Dendritic cell treated with granulocyte-macrophage colony-stimulating factor and Interleukin-4, amounts not matched to agents 40 ng/mL and 50 ng/mL, for 4 days (primary cell): ENCODE measurements around the gene EPHA3.

Source experiments
- H3K27ac Mint-ChIP-seq: one replicate; pipeline ENCODE4 v1.8.0; 2022; ENCODE audit warnings: mild to moderate bottlenecking, mixed read lengths
- H3K27me3 Mint-ChIP-seq: one replicate; pipeline ENCODE4 v1.8.0; 2022; ENCODE audit warnings: mild to moderate bottlenecking, mixed read lengths
- H3K36me3 Mint-ChIP-seq: one replicate; pipeline ENCODE4 v1.8.0; 2022; ENCODE audit warnings: low read depth, mixed read lengths
- H3K4me1 Mint-ChIP-seq: one replicate; pipeline ENCODE4 v1.8.0; 2022; ENCODE audit warnings: low read depth, mixed read lengths
- H3K4me3 Mint-ChIP-seq: one replicate; pipeline ENCODE4 v1.8.0; 2022; ENCODE audit warnings: mild to moderate bottlenecking, moderate library complexity, mixed read lengths
- H3K9me3 Mint-ChIP-seq: one replicate; pipeline ENCODE4 v1.8.0; 2022; ENCODE audit warnings: mixed read lengths
- intact Hi-C: fragments of 100-400 bp; cut with micrococcal nuclease; formaldehyde crosslinking; loops from one replicate; pipeline ENCODE4 v1.15.0; 2022

The EPHA3 gene

GRCh38 chr3:89171687-89172545, 64.5 kb downstream of the EPHA3 start:
- intact Hi-C loops, result no loop called here

GRCh38 chr3:89173546-89173945, 66.1 kb downstream of the EPHA3 start:
- intact Hi-C loops, result no loop called here
- no peaks in the 10 kb centered on the region for H3K4me1 Mint-ChIP-seq
- H3K27me3 Mint-ChIP-seq, result no peaks in the 10 kb centered on the region
- no peaks in the 10 kb centered on the region for H3K36me3 Mint-ChIP-seq
- no peak overlapping the region for H3K27ac Mint-ChIP-seq
- no peaks in the 10 kb centered on the region for H3K9me3 Mint-ChIP-seq
- H3K4me3 Mint-ChIP-seq, result no peak overlapping the region

More at GRCh38 chr3:89171687-89172545, 64.5 kb downstream of the EPHA3 start:
- Mint-ChIP-seq H3K4me1 (no peaks in the 10 kb centered on the region), H3K27ac (no peak overlapping the region), H3K36me3 (no peaks in the 10 kb centered on the region), H3K4me3 (no peak overlapping the region), H3K27me3 (no peaks in the 10 kb centered on the region), H3K9me3 (no peaks in the 10 kb centered on the region)

DNA sequence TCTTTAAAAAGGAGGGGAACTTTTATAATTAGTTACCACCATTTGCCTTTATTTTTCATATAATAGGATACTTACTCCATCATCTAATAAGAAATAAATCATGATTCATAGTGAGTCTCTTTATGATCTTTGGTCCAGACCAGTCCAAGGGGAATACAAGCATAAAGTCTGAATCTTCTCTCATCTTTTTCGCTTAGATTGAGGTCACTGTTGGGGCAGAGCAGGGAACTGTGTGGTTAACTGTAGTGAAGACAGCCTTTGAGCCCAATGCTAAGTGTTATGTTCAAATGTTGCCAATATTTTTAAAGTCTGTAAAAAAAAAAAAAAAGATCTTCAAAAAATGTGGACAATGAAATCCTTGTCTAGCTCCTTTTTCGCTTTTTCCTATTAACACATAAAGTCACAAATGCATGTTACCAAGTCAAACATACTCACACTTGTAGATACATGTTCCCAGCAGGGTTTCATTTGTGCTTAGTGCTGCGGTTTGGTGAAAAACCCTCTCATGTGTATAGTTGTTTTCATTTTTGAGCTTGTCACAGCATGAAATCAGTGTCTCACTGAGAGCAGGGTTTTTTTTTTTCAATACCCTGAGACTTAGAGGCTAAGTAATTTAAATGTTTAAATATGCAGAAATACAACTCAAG, 72.1 kb downstream of the EPHA3 start:
- intact Hi-C loops, result no loop called here
- no peaks in the 10 kb centered on the region for H3K36me3 Mint-ChIP-seq
- H3K27ac Mint-ChIP-seq, result no peak overlapping the region
- no peaks in the 10 kb centered on the region for H3K27me3 Mint-ChIP-seq
- no peaks in the 10 kb centered on the region for H3K4me1 Mint-ChIP-seq
- H3K4me3 Mint-ChIP-seq, result no peak overlapping the region
- no peaks in the 10 kb centered on the region for H3K9me3 Mint-ChIP-seq

- Mint-ChIP-seq H3K9me3 (no peaks in the 10 kb centered on the region), H3K4me3 (no peak overlapping the region)
Measured at GRCh38 chr3:89180334-89180733, 72.9 kb downstream of the EPHA3 start.

GRCh38 chr3:89182056-89182455, 74.6 kb downstream of the EPHA3 start:
- no peak overlapping the region for H3K27ac Mint-ChIP-seq
- no peaks in the 10 kb centered on the region for H3K36me3 Mint-ChIP-seq
- no peak overlapping the region for H3K4me3 Mint-ChIP-seq
- no peaks in the 10 kb centered on the region for H3K9me3 Mint-ChIP-seq
- intact Hi-C loops, result no loop called here
- no peaks in the 10 kb centered on the region for H3K4me1 Mint-ChIP-seq
- no peaks in the 10 kb centered on the region for H3K27me3 Mint-ChIP-seq

More at GRCh38 chr3:89180334-89180733, 72.9 kb downstream of the EPHA3 start:
- Mint-ChIP-seq H3K4me1 (no peaks in the 10 kb centered on the region), H3K27me3 (no peaks in the 10 kb centered on the region), H3K36me3 (no peaks in the 10 kb centered on the region), H3K27ac (no peak overlapping the region)
- intact Hi-C loops, result no loop called here

DNA sequence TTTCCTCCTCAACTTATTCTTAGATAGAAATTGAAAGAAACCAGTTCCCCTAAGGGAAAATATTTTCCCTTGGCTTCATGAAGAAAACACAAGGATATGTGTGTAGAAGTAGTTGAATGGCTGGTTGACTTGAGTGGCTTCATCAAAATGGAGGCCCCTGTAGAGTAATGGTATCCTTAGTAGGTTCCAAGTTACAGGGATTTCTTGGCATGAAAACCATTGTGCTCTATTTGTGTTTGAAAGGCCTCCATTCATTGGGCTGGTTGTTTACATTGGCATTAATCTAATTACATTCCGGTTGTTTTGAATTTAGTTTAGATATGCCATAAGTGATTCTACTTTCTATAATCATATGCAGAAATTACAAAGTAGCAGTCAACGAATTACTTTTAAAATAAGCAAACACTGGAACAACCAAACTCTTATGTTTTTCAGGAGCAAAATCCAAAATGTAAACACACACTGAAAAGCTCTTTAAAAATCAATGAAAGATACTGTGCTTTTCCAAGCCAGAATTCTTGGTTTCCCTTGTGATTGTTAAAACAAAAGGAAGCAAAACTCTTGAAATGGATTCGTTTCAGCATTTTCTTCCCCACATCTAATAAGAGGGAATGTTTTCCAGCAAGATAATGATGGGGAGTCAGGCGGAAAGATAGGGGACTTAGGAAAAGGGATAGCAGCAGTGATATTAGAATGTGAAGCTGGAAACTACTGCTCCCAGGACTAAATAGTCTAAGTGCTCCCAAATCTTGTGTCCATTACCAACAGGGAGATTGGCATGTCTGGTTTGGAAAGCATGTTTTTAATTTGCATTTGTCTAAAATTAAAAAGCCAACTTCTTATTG, 77.0 kb downstream of the EPHA3 start:
- Mint-ChIP-seq H3K27me3 (no peaks in the 10 kb centered on the region), H3K27ac (no peak overlapping the region), H3K4me3 (no peak overlapping the region), H3K36me3 (no peaks in the 10 kb centered on the region), H3K4me1 (no peaks in the 10 kb centered on the region), H3K9me3 (no peaks in the 10 kb centered on the region)
- intact Hi-C loops, result no loop called here

GRCh38 chr3:89186456-89186855, 79.0 kb downstream of the EPHA3 start:
- Mint-ChIP-seq H3K27me3 (no peaks in the 10 kb centered on the region), H3K36me3 (no peaks in the 10 kb centered on the region), H3K27ac (no peak overlapping the region), H3K4me1 (no peaks in the 10 kb centered on the region), H3K4me3 (no peak overlapping the region), H3K9me3 (no peaks in the 10 kb centered on the region)
- intact Hi-C loops, result no loop called here

- Mint-ChIP-seq H3K27me3 (no peaks in the 10 kb centered on the region), H3K4me1 (no peaks in the 10 kb centered on the region), H3K9me3 (peaks cover 8% of the 10 kb centered on the region), H3K4me3 (no peak overlapping the region), H3K36me3 (no peaks in the 10 kb centered on the region), H3K27ac (no peak overlapping the region)
- intact Hi-C loops, result no loop called here
Measured at GRCh38 chr3:89198591-89198990, 91.2 kb downstream of the EPHA3 start.

DNA sequence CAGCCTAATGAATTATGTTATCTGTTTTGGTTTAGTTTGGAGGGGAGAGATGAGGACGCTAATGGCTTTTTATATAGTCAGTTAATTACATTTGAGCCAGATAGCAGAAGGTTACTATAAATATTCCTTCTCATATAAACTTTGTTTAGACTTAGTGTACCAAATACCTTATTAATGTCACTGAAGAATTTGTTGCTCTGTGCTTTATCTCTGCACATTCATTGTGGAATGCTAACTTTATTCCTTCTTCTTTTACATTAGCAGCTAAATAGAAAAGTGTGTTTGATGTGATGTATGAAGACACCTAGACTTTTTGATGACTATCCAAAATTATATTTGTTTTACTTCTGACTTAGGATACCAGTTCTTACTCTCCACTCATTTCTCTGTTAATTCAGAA, 105.2 kb downstream of the EPHA3 start:
- Mint-ChIP-seq H3K36me3 (no peaks in the 10 kb centered on the region), H3K4me3 (no peak overlapping the region)

GRCh38 chr3:89216016-89216739, 108.8 kb downstream of the EPHA3 start:
- H3K27me3 Mint-ChIP-seq, result no peaks in the 10 kb centered on the region
- intact Hi-C loops, result no loop called here
- H3K9me3 Mint-ChIP-seq, result peaks cover 17% of the 10 kb centered on the region
- no peaks in the 10 kb centered on the region for H3K4me1 Mint-ChIP-seq
- H3K36me3 Mint-ChIP-seq, result no peaks in the 10 kb centered on the region
- no peak overlapping the region for H3K4me3 Mint-ChIP-seq
- no peak overlapping the region for H3K27ac Mint-ChIP-seq

More for the DNA sequence above, 105.2 kb downstream of the EPHA3 start:
- no peaks in the 10 kb centered on the region for H3K27me3 Mint-ChIP-seq
- H3K4me1 Mint-ChIP-seq, result no peaks in the 10 kb centered on the region
- peaks cover 16% of the 10 kb centered on the region for H3K9me3 Mint-ChIP-seq
- H3K27ac Mint-ChIP-seq, result no peak overlapping the region
- intact Hi-C loops, result no loop called here

GRCh38 chr3:89217148-89217685, 109.8 kb downstream of the EPHA3 start:
- Mint-ChIP-seq H3K27ac (no peak overlapping the region), H3K27me3 (no peaks in the 10 kb centered on the region), H3K36me3 (no peaks in the 10 kb centered on the region), H3K4me1 (no peaks in the 10 kb centered on the region), H3K4me3 (no peak overlapping the region), H3K9me3 (peaks cover 9% of the 10 kb centered on the region)
- intact Hi-C loops, result no loop called here

DNA sequence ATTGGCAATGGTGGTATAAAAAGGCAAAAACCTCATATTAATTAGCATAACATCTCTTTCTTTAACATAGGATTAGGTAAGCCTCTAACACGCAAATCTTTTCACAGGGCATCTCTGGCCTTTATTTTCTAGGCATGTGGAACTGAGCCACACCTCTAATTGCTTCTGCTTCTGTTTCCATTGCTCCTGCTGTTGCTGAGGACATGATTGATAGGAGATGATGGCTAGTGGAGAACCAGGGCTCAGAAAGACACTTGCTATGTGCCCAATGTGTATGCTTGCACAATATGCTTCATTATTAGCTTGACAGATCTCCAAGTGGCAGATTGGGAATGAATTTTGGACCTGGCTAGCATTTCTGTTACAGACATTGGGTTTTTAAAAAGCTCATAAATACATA, 114.5 kb downstream of the EPHA3 start:
- H3K36me3 Mint-ChIP-seq, result no peaks in the 10 kb centered on the region
- H3K9me3 Mint-ChIP-seq, result peaks cover 9% of the 10 kb centered on the region
- H3K27me3 Mint-ChIP-seq, result no peaks in the 10 kb centered on the region
- intact Hi-C loops, result no loop called here
- H3K4me3 Mint-ChIP-seq, result no peak overlapping the region
- H3K27ac Mint-ChIP-seq, result no peak overlapping the region
- no peaks in the 10 kb centered on the region for H3K4me1 Mint-ChIP-seq

DNA sequence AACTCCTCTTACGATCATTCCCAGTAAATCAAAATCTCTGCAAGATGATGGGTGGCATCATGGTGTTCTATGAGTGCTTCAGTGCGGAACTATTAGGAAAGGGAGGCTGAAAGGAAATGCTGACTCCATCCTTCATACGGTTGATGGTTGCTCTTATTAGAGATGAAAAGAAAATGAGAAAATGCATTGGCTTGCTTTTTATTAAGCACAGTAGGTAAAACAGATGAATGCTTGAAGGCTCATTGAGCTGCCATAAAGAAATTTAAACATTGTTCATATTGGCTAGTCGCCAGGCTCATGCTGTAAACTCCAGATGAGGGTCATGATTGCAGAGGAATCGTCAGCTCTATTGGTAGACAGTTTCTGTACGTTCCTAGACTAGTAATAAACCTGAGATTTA, 115.8 kb downstream of the EPHA3 start:
- Mint-ChIP-seq H3K27me3 (no peaks in the 10 kb centered on the region), H3K27ac (no peak overlapping the region), H3K4me3 (no peak overlapping the region), H3K4me1 (no peaks in the 10 kb centered on the region), H3K36me3 (no peaks in the 10 kb centered on the region), H3K9me3 (peaks cover 9% of the 10 kb centered on the region)
- intact Hi-C loops, result no loop called here
